K562 (cell line): ENCODE results near the gene OTP. TPM values are rescaled to one million over a fixed set of nuclear protein-coding genes. Genes with fewer than 3 reads are reported as not detected.

ENCODE experiments used
- ATAC-seq: fragments of 200-7000 bp; cut with Tn5 transposase; 3 replicates; pipeline ENCODE4 v1.9.1; 2020; ENCODE audit warnings: moderate library complexity
- BruUV-seq: library from RNA; stranded (reverse); fragments of 400-500 nt; replicated peaks from 2 replicates; lab custom pipeline; 2021; lab: Mats Ljungman, UMichigan
- CTCF ChIA-PET: fragments of 300-600 bp; formaldehyde crosslinking; extraction: SDS; loops from one replicate; lab custom pipeline; 2021; ENCODE audit warnings: low intra/inter-chr PET ratio; lab: Yijun Ruan, JAX
- POLR2A ChIA-PET: fragments of 300-600, 350-650 bp; sonication (Branson Sonifier 250); formaldehyde crosslinking; extraction: SDS; loops from one replicate; lab custom pipeline; 2021; ENCODE audit warnings: antibody characterized with exemption, inconsistent platforms; lab: Yijun Ruan, JAX
- DNase-seq, 4 experiments: peaks; one replicate each; pipeline versions ENCODE4 v3.0.0 to v3.0.0-alpha.2; 2011 to 2018; ENCODE audit warnings: low spot score in 3 of 4, mixed read lengths in 3 of 4; ENCODE audit errors: extremely low read depth in 1 of 4
- FAIRE-seq: peaks from 2 replicates; lab custom pipeline; 2011; peaks lifted over from hg19 to GRCh38; lab: Jason Lieb, UNC
- H2AFZ ChIP-seq: 2 replicates; pipeline ENCODE4 v1.6.0; 2011; ENCODE audit warnings: low read depth, low read length, control low read depth, inconsistent platforms
- H3K27ac ChIP-seq: fragments of 200-600 bp; 3 replicates; pipeline ENCODE4 v1.8.0; 2011; ENCODE audit warnings: low read depth, mild to moderate bottlenecking, control low read depth, inconsistent platforms, low read length, moderate library complexity, mixed read lengths; ENCODE audit errors: extremely low read depth
- H3K27me3 ChIP-seq, 2 experiments: fragments of 300-600 bp in 1 of 2; 2 replicates in 1 of 2; 3 replicates in 1 of 2; pipeline versions ENCODE4 v1.6.0 to v1.8.0; 2011; ENCODE audit warnings: inconsistent platforms in 2 of 2, low read length in 2 of 2, mild to moderate bottlenecking in 1 of 2, mixed read lengths in 1 of 2, moderate library complexity in 1 of 2; ENCODE audit not compliant: control insufficient read depth in 2 of 2, insufficient read depth in 2 of 2
- H3K36me3 ChIP-seq: fragments of 300-600 bp; 3 replicates; pipeline ENCODE4 v1.8.0; 2011; ENCODE audit warnings: mild to moderate bottlenecking, low read length, inconsistent platforms; ENCODE audit not compliant: control insufficient read depth, insufficient read depth
- H3K4me1 ChIP-seq, 2 experiments: fragments of 200-600 bp in 1 of 2; replicated peaks in 1 of 2; 2 replicates in 1 of 2; 3 replicates in 1 of 2; pipeline versions ENCODE4 v1.5.1 to v1.8.0; 2011; ENCODE audit warnings: inconsistent platforms in 2 of 2, low read length in 2 of 2, mild to moderate bottlenecking in 1 of 2, mixed read lengths in 1 of 2, moderate library complexity in 1 of 2; ENCODE audit not compliant: control insufficient read depth in 2 of 2, insufficient read depth in 2 of 2
- H3K4me2 ChIP-seq: 2 replicates; pipeline ENCODE4 v1.6.1; 2011; ENCODE audit warnings: low read length, control low read depth, inconsistent platforms, mixed read lengths; ENCODE audit not compliant: insufficient read depth
- H3K4me3 ChIP-seq: fragments of 200-600 bp; sonication (generic), shearing (Covaris generic); 2 replicates; pipeline ENCODE4 v1.5.1; 2016; ENCODE audit warnings: control low read depth, inconsistent platforms
- H3K79me2 ChIP-seq: fragments of 200-600 bp; 3 replicates; pipeline ENCODE4 v1.8.0; 2011; ENCODE audit warnings: low read length, inconsistent platforms; ENCODE audit not compliant: control insufficient read depth, insufficient read depth
- H3K9ac ChIP-seq, 2 experiments: 2 replicates each; pipeline versions ENCODE4 v1.6.0 to v1.6.1; 2011; ENCODE audit warnings: low read depth in 2 of 2, low read length in 2 of 2, control low read depth in 1 of 2, inconsistent platforms in 1 of 2, mild to moderate bottlenecking in 1 of 2, mixed read lengths in 1 of 2; ENCODE audit not compliant: insufficient read depth in 1 of 2
- H3K9me1 ChIP-seq: one replicate; pipeline ENCODE4 v1.6.0; 2011; ENCODE audit warnings: inconsistent platforms, mild to moderate bottlenecking, low read length, moderate library complexity; ENCODE audit not compliant: control insufficient read depth, insufficient read depth
- H3K9me3 ChIP-seq: replicated peaks from 2 replicates; pipeline ENCODE4 v1.5.1; 2011; ENCODE audit warnings: low read depth, low read length, inconsistent platforms; ENCODE audit not compliant: control insufficient read depth, insufficient read depth
- H4K20me1 ChIP-seq: replicated peaks from 2 replicates; pipeline ENCODE4 v1.6.1; 2011; ENCODE audit warnings: low read length, inconsistent platforms, mixed read lengths; ENCODE audit not compliant: control insufficient read depth, insufficient read depth
- ARNT ChIP-seq, 2 experiments: fragments of 450-650 bp; IDR thresholded peaks; 2 replicates each; pipeline ENCODE4 v1.6.1; 2016; ENCODE audit warnings: mild to moderate bottlenecking in 1 of 2
- CBX8 ChIP-seq: fragments of 200-600 bp; sonication (generic); IDR thresholded peaks from 2 replicates; pipeline ENCODE4 v1.6.1; 2012; ENCODE audit warnings: borderline replicate concordance, mixed run types, low read depth, mild to moderate bottlenecking, moderate library complexity, mixed read lengths, low read length, control low read depth, inconsistent platforms; ENCODE audit not compliant: poor library complexity, severe bottlenecking; ENCODE audit errors: extremely low read depth
- EP400 ChIP-seq: fragments of 450-650 bp; IDR thresholded peaks from 2 replicates; pipeline ENCODE4 v1.6.1; 2017; ENCODE audit warnings: antibody characterized with exemption, mild to moderate bottlenecking, moderate library complexity
- POLR2B ChIP-seq: fragments of 450-650 bp; IDR thresholded peaks from 2 replicates; pipeline ENCODE4 v1.6.1; 2018; ENCODE audit warnings: low read depth; ENCODE audit not compliant: partially characterized antibody
- PPARD ChIP-seq: fragments of 250-450 bp; sonication (Bioruptor Pico); IDR thresholded peaks from 2 replicates; pipeline ENCODE4 v1.8.0; 2022; ENCODE audit warnings: inconsistent platforms, mild to moderate bottlenecking, moderate library complexity
- PTRF ChIP-seq: fragments of 450-650 bp; IDR thresholded peaks from 2 replicates; pipeline ENCODE4 v1.6.1; 2016; ENCODE audit warnings: mild to moderate bottlenecking, missing genetic modification characterization, missing compliant biosample characterization
- SMAD1 ChIP-seq: fragments of 150-350 bp; IDR thresholded peaks from 2 replicates; pipeline ENCODE4 v1.6.1; 2014; ENCODE audit warnings: low read length, low read depth; ENCODE audit not compliant: partially characterized antibody
- SUPT5H ChIP-seq: fragments of 450-650 bp; IDR thresholded peaks from 2 replicates; pipeline ENCODE4 v1.6.1; 2016
- ZNF12 ChIP-seq: sonication (generic); formaldehyde crosslinking; IDR thresholded peaks from 2 replicates; pipeline ENCODE4 v1.4.0; 2020; ENCODE audit warnings: mild to moderate bottlenecking, missing genetic modification reagents
- ZNF518B ChIP-seq: fragments of 250-450 bp; sonication (Bioruptor Pico); IDR thresholded peaks from 2 replicates; pipeline ENCODE4 v1.5.0; 2021; ENCODE audit warnings: mild to moderate bottlenecking, moderate library complexity
- WGBS: fragments of 100-300 bp; shearing (Covaris generic); methylation state at CpG from one replicate; pipeline ENCODE4 v1.1.6; 2016; ENCODE audit warnings: low coverage, mixed read lengths; ENCODE audit not compliant: insufficient coverage; ENCODE audit errors: missing lambda C conversion rate; 5-methylcytosine and 5-hydroxymethylcytosine counted together
- in situ Hi-C: fragments of 300-500 bp; cut with MboI; formaldehyde crosslinking; loops from 4 replicates; pipeline ENCODE4 v1.15.0; 2018; ENCODE audit warnings: inconsistent platforms, mixed read lengths
- intact Hi-C: fragments of 100-400 bp; cut with micrococcal nuclease; formaldehyde crosslinking; loops from 2 replicates; pipeline ENCODE4 v1.14.2; 2022
- polyA plus RNA-seq, 8 experiments: library from polyadenylated mRNA; depleted of rRNA in 4 of 8; stranded (reverse) in 5 of 8; unstranded in 3 of 8; fragments of >200 nt; fragmentation: Nextera tagmentation in 2 of 8; fragmentation: Illumina TruSeq in 1 of 8; extraction: Ambion mirVana in 2 of 8; extraction: Trizol in 1 of 8; gene quantifications; 2 replicates each; pipeline versions ENCODE4 v1.2.1 to v1.2.3, GENCODE V29; 2011 to 2014; ENCODE audit warnings: inconsistent platforms in 1 of 8, missing spikeins in 1 of 8
- total RNA-seq, 7 experiments: library from RNA; depleted of rRNA in 6 of 7; stranded (reverse); fragments of >200 nt in 6 of 7; fragmentation: Illumina TruSeq in 2 of 7; extraction: Trizol in 2 of 7; gene quantifications; 2 replicates each; pipeline versions ENCODE4 v1.2.1 to v1.2.3, GENCODE V29; 2011 to 2021; ENCODE audit warnings: low replicate concordance in 1 of 7

OTP gene
- total and polyA plus RNA-seq, 9 of the 15 experiments (the other 6 are each of a cell fraction or from before 2014, with no cell fraction given) = 0.04 to 0.16 (median 0.06) TPM; not detected in 4

GRCh38 chr5:77645995-77646639, 7.6 kb upstream of the OTP start:
- in situ Hi-C loops = no loop called here
- H4K20me1 ChIP-seq = 0 out of 2 replicates have a peak, but pooled peaks cover 6% of the 10 kb centered on the region
- DNase-seq = no peak
- H3K9me1 ChIP-seq = no peaks in the 10 kb centered on the region
- no peak for ATAC-seq
- no peak overlapping the region for H3K27ac ChIP-seq
- H2AFZ ChIP-seq = peak overlapping the region; percentile 85
- intact Hi-C loops = loop anchor here (10.0 kb wide), 2 partner anchors 71 to 339 kb away; no protein-coding TSS in a partner anchor
- H3K27me3 ChIP-seq = peaks cover 23 to 41% of the 10 kb centered on the region in 2 experiments; a peak in 4 of 5 replicates
- H3K4me2 ChIP-seq = 0 out of 2 replicates have a peak overlapping the region, but pooled peaks have one; percentile 27
- H3K9ac ChIP-seq = peak overlapping the region; percentile 54 to 87
- H3K9me3 ChIP-seq = no peaks in the 10 kb centered on the region
- WGBS = 68% methylated on average over 11 of the region's 11 CpGs
- TF ChIP-seq EP400 = no peak
- TF ChIP-seq ZNF12 = no peak
- TF ChIP-seq PTRF (tag) = no peak
- TF ChIP-seq POLR2B = no peak
- TF ChIP-seq ZNF518B (CRISPR knock-in tag) = no peak
- TF ChIP-seq PPARD = no peak
- no peak for TF ChIP-seq SMAD1
- TF ChIP-seq SUPT5H = no peak
- no peak for TF ChIP-seq CBX8
- TF ChIP-seq ARNT (IDR thresholded peaks at IDR 0.05) = no peak
- H3K4me3 ChIP-seq = peak overlapping the region; percentile 49
- no TSS peak for BruUV-seq
- FAIRE-seq = no peak
- CTCF ChIA-PET = interaction anchor here (0.8 kb wide), 2 partner anchors 337 to 362 kb away, joined by 3 to 4 read pairs; no protein-coding TSS in a partner anchor
- H3K4me1 ChIP-seq = peaks cover 0 to 16% of the 10 kb centered on the region in 2 experiments; a peak in 1 of 5 replicates
- POLR2A ChIA-PET = interaction anchor here (0.6 kb wide), 3 partner anchors 339 to 770 kb away, joined by 3 to 4 read pairs (median 3); no protein-coding TSS in a partner anchor
- H3K36me3 ChIP-seq = no peaks in the 10 kb centered on the region
- no peaks in the 10 kb centered on the region for H3K79me2 ChIP-seq
